Tibial nerve (tissue), 4 donors: ENCODE measurements around the gene NUBP1.

ENCODE experiments used
- CTCF ChIP-seq, 5 experiments: fragments of 200-600 bp in 3 of 5; fragments of 450-650 bp in 2 of 5; sonication (generic) in 3 of 5; IDR thresholded peaks; one replicate each; pipeline ENCODE4 v1.5.1; 2016 to 2019; ENCODE audit warnings: antibody characterized with exemption in 5 of 5, mild to moderate bottlenecking in 3 of 5, moderate library complexity in 2 of 5
- EP300 ChIP-seq, 2 donors: sonication (generic); formaldehyde crosslinking; IDR thresholded peaks; one replicate each; pipeline ENCODE4 v1.6.1; 2017; ENCODE audit warnings: antibody characterized with exemption in 2 of 2, mild to moderate bottlenecking in 1 of 2
- POLR2A ChIP-seq, 2 donors: fragments of 450-650 bp; IDR thresholded peaks; one replicate each; pipeline ENCODE4 v1.6.1; 2017; ENCODE audit warnings: antibody characterized with exemption in 2 of 2, mild to moderate bottlenecking in 2 of 2, moderate library complexity in 2 of 2

GRCh38 chr16:10737068-10737625 is 6.5 kb upstream of the NUBP1 start:
- TF ChIP-seq CTCF (IDR thresholded peaks at IDR 0.05), result peak; percentile 87 to 96 (median 91)
- TF ChIP-seq EP300 (IDR thresholded peaks at IDR 0.05), result peak in 1 of 2 donors; percentile 19
- TF ChIP-seq POLR2A (IDR thresholded peaks at IDR 0.05), result no peak
